GM12891 (cell line): ENCODE data around the gene ZNF440.
"Not testable (repeated sequence)": the region's sequence is repeated elsewhere in the genome, so short reads cannot be mapped to it uniquely, and the experiment has no call there.

ENCODE experiments used
- POLR2AphosphoS5 ChIP-seq: IDR thresholded peaks from 2 replicates; pipeline ENCODE4 v1.6.1; 2011; ENCODE audit warnings: low read depth, low read length, control low read depth
- TAF1 ChIP-seq: IDR thresholded peaks from 2 replicates; pipeline ENCODE4 v1.6.1; 2011; ENCODE audit warnings: low read depth, low read length, control low read depth

- not testable (repeated sequence) for TF ChIP-seq POLR2AphosphoS5, TAF1
Observed at GRCh38 chr19:11850289-11850688, 36.2 kb downstream of the ZNF440 start.
